Endothelial cell of umbilical vein (primary cell): ENCODE measurements around the gene ZDHHC19.
"Not testable (repeated sequence)": the region's sequence is repeated elsewhere in the genome, so short reads cannot be mapped to it uniquely, and the experiment has no call there.

Experiments
- CTCF ChIP-seq, 2 donors: IDR thresholded peaks; 1 replicate in 1 of 2; 2 replicates in 1 of 2; pipeline ENCODE4 v1.5.1; 2011; ENCODE audit warnings: low read length in 2 of 2, mild to moderate bottlenecking in 2 of 2, moderate library complexity in 2 of 2, control low read depth in 1 of 2, inconsistent platforms in 1 of 2, low read depth in 1 of 2; ENCODE audit not compliant: insufficient read depth in 1 of 2; ENCODE audit errors: extremely low read depth in 1 of 2
- EZH2 ChIP-seq: IDR thresholded peaks from 2 replicates; pipeline ENCODE4 v1.6.1; 2012; ENCODE audit warnings: borderline replicate concordance, low read depth, mild to moderate bottlenecking, moderate library complexity, low read length, inconsistent platforms; ENCODE audit not compliant: severe bottlenecking
- GATA2 ChIP-seq: IDR thresholded peaks from 2 replicates; pipeline ENCODE4 v1.7.0; 2011; ENCODE audit warnings: low read depth, mild to moderate bottlenecking, moderate library complexity, mixed read lengths, low read length; ENCODE audit not compliant: insufficient read length, insufficient read depth
- JUN ChIP-seq: IDR thresholded peaks from 2 replicates; pipeline ENCODE4 v1.6.1; 2011; ENCODE audit warnings: borderline replicate concordance, low read depth; ENCODE audit not compliant: insufficient read length, insufficient read depth
- MYC ChIP-seq: IDR thresholded peaks from one replicate; pipeline ENCODE4 v1.6.1; 2011; ENCODE audit warnings: mild to moderate bottlenecking, low read depth, low read length
- POLR2A ChIP-seq: IDR thresholded peaks from 2 replicates; pipeline ENCODE4 v1.6.1; 2012; ENCODE audit warnings: low read depth, mild to moderate bottlenecking, control low read depth, low read length
- POLR2AphosphoS5 ChIP-seq: IDR thresholded peaks from 2 replicates; pipeline ENCODE4 v1.6.1; 2012; ENCODE audit warnings: low read depth, mild to moderate bottlenecking, control low read depth, low read length, moderate library complexity; ENCODE audit not compliant: insufficient read depth
- TF ChIP-seq, protein P1 (sequence below): IDR thresholded peaks from 2 replicates; pipeline ENCODE4 v1.6.1; 2011; ENCODE audit not compliant: insufficient read depth, insufficient read length

GRCh38 chr3:196165006-196165575 lies 46.1 kb downstream of the ZDHHC19 start:
- not testable (repeated sequence) for TF ChIP-seq CTCF (IDR thresholded peaks at IDR 0.05; ENCODE audit: extremely low read depth in 1 of 2, insufficient read depth in 1 of 2, low read depth in 1 of 2, low read length in 2 of 2); POLR2A; POLR2AphosphoS5; MYC; EZH2; JUN; GATA2
- TF ChIP-seq, protein P1, sequence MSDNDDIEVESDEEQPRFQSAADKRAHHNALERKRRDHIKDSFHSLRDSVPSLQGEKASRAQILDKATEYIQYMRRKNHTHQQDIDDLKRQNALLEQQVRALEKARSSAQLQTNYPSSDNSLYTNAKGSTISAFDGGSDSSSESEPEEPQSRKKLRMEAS, result not testable (repeated sequence)
